ENCODE measurements around the gene GPC5. TPM values are rescaled to one million over a fixed set of nuclear protein-coding genes. Genes with fewer than 3 reads are reported as not detected.

The GPC5 gene
- total RNA-seq, 1 donor from 2014 or later: 2.5 TPM

DNA sequence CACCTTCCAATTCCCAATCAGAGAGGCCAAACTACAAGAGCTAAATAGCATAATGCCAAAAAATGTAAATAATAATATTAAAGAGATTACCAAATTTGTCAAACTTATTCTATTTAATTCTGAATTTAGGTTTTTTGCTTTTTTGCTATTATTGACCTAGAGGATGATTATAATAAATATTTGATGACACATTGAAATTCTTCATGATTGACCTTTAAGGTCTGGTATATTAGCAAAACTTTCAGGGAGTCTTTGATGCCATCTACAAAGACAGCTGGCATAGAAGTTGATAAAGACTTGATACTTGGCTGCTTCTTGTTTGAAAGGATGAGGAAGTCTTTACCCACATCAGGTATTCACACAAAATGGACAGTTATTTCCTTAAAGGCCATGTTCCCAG is 1168.3 kb downstream of the GPC5 start:
- intact Hi-C loops (cut with DNase I): no loop called here
- no peak for ATAC-seq

DNA sequence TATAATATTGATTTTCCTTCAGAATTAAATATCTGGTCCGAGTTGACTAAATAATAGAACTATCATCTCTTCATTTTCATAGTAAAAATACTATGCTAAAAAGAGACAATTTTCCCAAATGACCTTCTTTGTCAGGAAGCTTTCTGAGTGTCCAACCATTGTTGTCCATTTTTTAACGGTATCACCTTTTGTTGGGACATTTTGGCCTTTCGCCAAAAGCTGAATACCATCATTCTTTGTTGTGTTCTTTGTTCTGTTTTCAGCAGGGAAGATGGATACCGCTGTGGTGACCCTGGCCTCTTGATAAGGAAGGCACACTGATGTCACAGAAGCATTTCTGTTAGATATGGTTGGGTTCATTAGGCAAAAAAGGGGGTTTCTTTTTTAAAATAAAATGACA is 1173.8 kb downstream of the GPC5 start:
- ATAC-seq (no peak), DNase-seq (ENCODE audit: low spot score) (no peak)
- intact Hi-C loops (cut with DNase I): no loop called here

More for the DNA sequence above, 1168.3 kb downstream of the GPC5 start:
- no peak for DNase-seq (ENCODE audit: low spot score)

DNA sequence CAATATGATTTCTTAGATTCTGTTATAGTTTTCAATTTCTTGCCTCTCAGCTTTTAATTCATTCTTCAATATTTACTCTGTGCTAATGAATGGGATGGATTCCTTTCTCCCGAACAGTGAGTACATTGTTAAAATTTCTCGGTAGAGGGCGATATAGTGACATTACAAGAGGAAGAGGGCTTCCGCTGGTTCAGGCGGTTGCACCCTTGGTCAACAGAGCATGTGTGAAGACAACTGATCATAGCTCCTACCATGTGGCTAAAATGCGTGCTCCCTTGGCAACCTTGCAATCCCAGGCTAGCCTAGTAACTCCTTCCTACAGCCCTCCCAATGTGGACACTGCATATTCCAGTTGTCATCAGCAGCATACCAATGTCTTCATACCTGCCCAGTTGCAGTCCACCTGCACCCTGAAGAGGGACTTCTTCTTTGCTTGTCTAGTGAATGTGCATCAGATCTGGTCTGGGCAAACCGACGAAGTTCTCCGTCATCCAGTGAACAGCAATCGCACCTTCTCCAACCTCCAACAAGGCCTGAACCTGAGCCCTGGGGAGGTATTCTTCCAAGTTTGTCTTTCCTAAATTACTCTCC is 1175.1 kb downstream of the GPC5 start:
- ATAC-seq (no peak), DNase-seq (ENCODE audit: low spot score) (no peak)
- intact Hi-C loops (cut with DNase I): no loop called here

DNA sequence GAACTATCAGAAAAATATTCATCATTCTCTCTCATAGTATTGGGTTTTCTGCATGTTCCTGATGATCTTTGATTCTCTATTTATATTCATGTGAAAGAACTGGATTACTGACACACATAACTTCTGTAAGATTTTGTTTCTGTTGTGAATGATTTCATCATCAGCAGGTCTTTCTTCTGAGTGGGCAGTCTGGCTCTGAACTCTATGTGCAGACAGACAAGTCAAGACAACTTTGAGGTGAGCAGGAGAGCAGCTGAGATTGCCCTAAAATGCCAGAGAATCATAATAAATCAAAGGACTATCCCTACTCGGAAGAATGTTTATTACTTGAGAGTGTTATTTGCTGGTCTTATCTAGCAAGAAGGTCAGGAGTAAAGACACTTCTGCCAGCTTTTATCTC is 1176.1 kb downstream of the GPC5 start:
- no peak for ATAC-seq
- intact Hi-C loops (cut with DNase I): no loop called here

DNA sequence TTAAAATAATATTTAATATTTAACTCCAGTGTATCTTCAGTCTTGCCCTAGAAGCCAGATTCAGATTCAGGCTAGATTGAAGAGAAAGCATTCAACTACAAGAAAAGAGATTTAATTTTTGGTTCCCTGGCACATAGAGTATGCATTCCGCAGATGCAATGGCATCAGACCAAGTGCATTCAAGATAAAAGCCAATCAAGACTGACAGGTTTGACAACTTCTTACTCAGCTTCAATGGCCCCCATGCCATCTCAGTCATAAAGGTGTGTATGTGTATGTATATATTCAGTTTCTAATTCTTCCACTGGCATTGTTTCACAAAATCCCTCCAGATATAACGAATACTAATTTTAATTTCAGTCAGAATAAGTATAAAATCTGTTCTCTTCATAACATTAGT is 1177.4 kb downstream of the GPC5 start:
- intact Hi-C loops (cut with DNase I): loop anchor here (1.0 kb wide), 1 partner anchor 36 kb away; no protein-coding TSS in a partner anchor
- no peak for DNase-seq (ENCODE audit: low spot score)
- ATAC-seq: no peak

More for the DNA sequence above, 1176.1 kb downstream of the GPC5 start:
- no peak for DNase-seq (ENCODE audit: low spot score)

DNA sequence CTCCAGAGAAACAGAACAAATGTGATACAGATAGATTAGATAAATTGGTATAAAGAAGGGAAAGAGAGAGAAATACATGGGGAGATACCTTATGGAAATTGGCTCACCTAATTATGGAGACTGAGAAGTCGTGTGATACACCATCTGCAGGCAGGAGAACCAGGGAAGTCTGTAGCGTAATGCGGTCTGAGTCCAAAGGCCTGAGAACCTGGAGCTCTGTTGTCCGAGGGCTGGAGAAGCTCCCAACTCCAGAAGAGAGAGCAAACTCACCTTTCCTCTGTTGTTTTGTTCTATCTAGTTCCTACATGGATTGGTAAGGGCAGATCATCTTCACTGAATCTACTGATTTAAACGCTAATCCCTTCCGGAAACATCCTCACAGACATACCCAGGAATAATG is 1179.9 kb downstream of the GPC5 start:
- ATAC-seq (no peak), DNase-seq (ENCODE audit: low spot score) (no peak)
- intact Hi-C loops (cut with DNase I): no loop called here

DNA sequence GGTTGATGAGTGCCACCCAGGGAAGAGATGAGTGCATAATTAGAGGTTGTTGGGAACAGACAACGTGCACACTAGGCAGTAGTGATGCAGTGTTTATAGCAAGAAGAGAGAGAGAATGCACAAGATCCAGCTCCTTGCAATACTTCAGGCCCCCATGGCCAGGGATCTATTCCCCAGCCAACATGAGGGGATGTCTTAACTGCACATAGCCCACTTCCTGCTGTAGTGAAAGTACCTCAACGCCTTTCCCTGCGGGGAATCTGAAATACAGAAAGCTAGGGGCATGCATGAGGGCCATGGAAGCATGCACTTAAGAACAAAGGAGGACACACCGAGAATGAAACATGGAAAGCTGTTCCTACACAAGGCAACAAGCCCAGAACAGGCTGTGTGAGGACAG is 1191.5 kb downstream of the GPC5 start:
- DNase-seq (ENCODE audit: low spot score) (no peak), ATAC-seq (no peak)
- intact Hi-C loops (cut with DNase I): no loop called here

DNA sequence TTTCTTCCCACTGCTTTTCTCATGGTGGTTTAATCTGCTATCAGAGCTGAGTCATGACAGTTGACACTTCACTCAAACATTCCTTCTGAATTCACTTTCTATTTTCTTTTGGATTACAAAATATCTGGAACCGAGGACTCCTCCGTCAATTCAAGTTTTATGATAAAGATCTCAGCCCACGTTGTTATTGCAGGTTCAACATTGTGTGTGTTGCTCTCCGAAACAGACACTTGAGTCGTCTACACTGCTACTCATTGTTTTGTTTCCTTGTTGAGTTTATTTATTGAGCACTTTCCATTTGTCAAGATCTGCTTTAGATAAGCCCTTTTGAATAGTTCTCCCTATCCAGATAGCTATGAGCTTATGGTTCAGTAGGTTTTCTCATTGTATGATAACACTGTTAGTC is 1192.1 kb downstream of the GPC5 start:
- intact Hi-C loops (cut with DNase I): no loop called here
- no peak for DNase-seq (ENCODE audit: low spot score)
- no peak for ATAC-seq

DNA sequence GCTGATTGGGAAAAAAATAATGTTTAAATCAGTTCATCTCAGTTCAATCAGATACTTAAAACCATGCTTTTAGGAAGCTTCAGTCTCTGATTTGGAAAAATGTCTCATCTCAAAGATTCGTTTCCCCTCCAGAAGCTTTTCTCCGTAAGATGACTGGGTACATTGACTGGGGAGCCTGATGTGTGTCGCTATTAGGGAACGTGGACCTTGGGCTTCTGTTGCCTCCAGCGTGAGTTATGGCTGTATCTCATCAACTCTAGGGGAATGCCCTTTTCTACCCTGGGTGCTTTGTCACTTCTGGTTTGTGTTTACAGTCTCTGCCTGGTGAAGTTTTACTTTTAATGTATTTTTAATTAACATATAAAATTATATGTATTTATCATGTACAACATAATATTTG is 1192.7 kb downstream of the GPC5 start:
- no peak for DNase-seq (ENCODE audit: low spot score)
- intact Hi-C loops (cut with DNase I): no loop called here
- ATAC-seq: no peak

DNA sequence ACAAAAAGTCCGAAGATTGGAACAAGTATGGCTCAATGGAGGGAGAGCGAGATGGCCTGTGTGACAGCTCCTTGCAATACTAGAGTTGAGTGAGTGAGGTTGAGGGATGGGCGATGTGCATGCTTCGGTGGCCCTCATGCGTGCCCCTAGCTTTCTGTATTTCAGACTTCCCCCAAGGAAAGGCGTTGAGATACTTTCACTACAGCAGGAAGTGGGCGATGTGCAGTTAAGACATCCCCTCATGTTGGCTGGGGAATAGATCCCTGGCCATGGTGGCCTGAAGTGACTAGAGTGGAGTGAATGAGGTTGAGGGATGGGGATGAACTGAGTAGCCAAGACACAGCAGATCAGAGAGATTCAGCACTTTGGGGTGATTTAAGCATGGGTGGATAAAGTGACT is 1194.3 kb downstream of the GPC5 start:
- intact Hi-C loops (cut with DNase I): no loop called here
- ATAC-seq (no peak), DNase-seq (ENCODE audit: low spot score) (no peak)

DNA sequence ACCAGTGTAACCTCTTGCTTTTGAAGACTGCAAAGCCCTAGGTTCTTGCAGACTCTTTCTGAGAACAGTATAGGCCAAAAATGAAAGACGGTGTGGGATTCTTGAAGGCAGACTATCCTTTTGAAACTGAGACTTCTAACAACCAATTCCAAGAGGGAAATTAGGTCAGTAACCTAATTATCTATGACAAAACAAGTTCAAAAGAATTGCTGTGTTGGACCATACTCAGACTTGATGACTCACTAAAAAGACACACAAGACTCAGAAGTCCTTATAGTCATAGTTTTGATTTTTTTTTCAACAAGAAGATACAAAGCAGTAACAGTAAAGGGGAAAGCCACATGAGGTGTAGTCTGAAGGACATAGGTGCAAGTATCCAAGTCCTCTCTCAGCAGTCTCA is 1204.1 kb downstream of the GPC5 start:
- ATAC-seq: no peak
- DNase-seq (ENCODE audit: low spot score): no peak
- intact Hi-C loops (cut with DNase I): no loop called here

DNA sequence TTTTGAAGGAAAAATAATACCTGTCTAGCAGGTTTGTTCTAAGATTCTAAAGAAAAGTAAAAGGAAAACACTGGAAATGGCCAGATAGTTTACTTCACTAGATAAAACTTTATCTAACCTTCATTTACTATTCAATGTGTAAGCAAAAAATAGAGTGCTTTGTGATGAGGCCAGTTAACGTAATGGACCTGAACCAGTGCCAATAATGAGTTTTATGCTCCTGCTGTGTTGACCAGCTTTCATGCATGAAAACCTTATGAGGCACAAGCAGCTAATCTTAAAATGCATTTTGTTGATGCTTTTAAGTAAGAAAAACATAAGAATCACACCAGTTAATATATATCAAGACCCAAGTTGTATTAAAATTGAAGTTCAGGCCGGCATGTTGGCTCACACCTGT is 1211.0 kb downstream of the GPC5 start:
- no peak for DNase-seq (ENCODE audit: low spot score)
- intact Hi-C loops (cut with DNase I): no loop called here
- ATAC-seq: no peak

DNA sequence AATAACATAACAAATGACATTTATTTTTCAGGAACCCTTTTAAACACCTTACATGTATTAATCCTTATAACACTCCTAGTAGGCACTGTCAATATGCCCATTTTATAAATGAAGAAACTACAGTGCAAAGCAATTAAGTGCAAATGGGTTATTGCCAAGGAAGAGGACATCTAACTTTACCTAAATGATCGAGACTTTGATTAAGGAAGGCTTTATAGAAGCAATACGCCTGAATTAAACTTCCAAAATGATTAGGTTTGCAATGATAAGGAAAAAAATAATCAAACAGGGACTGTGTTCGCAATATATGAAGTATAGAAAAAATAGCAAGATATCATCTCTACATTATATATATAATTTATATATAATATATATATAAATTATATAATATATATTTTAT is 1214.5 kb downstream of the GPC5 start:
- no peak for ATAC-seq
- intact Hi-C loops (cut with DNase I): no loop called here
- DNase-seq (ENCODE audit: low spot score): no peak

DNA sequence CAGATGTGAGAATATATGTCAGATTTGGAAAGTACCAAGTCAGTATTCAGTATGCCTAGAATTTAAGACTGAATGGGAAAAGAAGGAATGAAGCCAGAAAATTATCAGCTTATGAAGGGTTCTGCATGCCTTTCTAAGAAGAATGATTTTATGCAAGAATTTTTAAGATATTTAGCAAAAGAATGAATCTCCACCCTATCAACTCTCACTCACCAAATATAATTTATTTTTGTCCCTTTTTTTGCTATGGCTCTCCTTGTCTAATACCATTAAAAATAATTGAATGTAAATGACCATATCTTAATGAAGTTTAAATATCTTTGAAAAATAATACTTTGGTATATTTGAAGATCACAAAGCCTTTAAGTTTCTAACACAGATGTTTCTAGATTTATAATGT is 1215.5 kb downstream of the GPC5 start:
- DNase-seq (ENCODE audit: low spot score) (no peak), ATAC-seq (no peak)
- intact Hi-C loops (cut with DNase I): no loop called here

DNA sequence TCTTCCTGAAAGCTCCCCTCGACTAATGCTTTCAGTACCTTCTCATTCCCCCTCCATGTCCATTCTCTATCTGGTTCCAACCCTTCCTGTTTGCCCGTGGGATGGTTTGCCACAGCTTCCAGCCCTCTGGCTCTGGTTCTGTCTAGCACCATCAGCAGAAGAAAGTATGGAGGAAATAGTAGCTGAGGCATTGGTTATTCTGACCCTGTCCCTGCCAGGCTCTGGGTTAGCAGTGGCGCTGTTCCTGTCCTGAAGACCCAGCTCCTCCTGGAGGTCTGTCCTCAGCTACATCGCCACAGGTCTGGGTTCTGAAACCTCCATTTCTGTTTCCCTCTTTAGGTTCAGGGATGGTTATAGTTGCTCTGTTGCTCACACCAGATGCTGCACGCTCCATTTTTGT is 1223.6 kb downstream of the GPC5 start:
- no peak for ATAC-seq
- no peak for DNase-seq (ENCODE audit: low spot score)
- intact Hi-C loops (cut with DNase I): no loop called here

DNA sequence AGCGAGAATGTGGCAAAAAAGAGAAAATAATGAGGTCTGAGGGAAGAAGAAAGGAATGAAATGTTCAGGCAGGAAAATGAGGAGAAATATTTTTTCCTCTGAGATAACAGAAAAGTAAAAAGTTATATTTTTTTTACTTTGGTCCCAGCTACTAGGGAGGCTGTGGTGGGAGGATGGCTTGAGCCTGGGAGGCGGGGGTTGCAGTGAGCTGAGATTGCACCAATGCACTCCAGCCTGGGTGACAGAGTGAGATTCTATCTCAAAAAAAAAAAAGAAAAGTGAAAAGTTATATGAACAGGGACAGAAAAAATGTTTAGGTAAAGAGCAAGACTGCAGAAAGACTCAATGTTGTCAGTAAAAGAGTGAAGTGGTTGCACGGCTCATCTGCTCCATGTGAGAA is 1224.5 kb downstream of the GPC5 start:
- intact Hi-C loops (cut with DNase I): no loop called here
- DNase-seq (ENCODE audit: low spot score): no peak
- no peak for ATAC-seq

DNA sequence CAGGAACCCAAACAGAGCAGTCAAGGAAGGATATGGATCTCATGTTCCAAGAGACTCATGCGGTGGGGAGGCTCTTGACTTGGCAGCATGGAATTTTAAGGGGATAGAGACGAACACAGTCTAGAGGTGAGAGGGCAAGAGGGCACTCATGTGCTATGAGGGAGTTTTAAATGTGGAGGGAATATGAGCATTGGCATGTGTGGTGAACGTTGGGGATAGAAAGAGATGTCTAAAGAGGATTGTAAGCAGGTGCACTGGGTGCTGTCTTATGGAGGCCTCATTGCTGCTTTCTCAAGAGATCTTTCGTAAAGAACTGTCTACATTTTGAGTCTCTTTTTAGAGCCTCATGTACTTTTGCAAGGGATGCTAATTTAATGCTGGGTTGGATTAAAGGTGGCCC is 1227.9 kb downstream of the GPC5 start:
- no peak for DNase-seq (ENCODE audit: low spot score)
- ATAC-seq: no peak
- intact Hi-C loops (cut with DNase I): no loop called here

DNA sequence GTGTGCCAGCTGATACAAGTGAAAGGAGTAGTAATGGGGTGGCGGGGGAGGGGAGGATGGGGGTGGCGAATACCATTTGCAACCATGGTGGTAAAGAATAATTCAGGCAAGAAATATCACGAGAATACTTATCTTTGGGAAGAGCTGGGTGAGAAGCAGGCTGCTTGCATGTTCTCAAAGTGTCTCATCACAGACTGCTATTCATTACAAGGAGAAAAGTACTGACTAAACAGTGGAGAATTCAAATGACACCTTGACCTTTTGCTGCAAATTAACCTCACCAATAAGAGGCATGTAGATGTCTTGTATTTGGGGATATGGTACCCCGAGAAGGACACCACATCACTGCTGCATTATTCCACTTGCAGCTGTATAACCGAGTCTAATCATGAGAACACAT is 1242.5 kb downstream of the GPC5 start:
- DNase-seq (ENCODE audit: low spot score) (no peak), ATAC-seq (no peak)
- intact Hi-C loops (cut with DNase I): no loop called here

DNA sequence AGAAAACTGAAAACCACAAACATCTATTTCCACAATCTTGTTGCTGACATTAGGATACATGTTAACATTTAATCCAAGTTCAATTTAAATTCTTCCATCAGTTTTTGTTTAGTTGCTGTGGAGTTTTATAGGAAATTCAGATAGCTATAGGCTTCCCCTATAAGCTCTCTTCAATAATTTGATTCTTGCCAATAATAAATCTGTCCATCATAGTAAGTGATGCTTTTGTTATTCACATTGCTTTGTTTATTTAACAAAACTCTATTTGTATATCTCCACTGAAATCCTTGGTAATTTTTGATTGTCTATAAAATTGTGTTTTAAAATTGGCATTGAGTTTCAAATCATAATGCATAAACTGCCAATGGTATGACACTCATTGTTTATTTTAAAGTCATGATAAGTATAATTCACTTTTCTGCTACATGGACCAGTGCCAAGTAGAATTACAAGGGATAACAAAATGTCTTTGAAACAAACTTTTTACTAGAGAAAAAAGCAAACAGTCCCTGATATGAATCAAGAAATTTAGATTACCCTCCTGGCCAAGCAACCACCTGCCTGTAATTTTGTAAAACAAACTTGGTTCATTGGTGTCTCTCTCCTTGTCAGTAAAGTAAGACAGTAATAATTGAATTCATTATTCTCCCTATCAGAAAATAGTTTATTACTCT is 1250.9 kb downstream of the GPC5 start:
- ATAC-seq (no peak), DNase-seq (ENCODE audit: low spot score) (no peak)
- intact Hi-C loops (cut with DNase I): no loop called here

DNA sequence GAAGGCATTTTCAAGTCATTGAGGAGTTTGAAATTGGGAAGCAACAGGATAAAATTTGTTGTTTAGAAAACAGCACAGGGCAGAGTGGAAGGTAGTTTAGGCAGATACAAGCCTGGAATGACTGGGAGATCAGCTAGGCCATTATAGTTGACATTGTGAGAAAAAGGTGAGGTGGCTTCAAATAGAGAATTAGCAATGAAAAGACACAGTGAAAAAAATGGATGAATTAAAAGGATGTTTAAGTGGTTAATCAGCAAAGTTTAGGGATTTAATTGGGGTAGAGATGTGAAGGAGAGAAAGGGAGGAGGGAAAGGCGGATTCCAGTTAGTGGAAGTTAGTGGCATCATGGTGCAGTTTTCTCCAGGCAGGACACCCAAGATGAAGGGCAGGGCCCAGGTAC is 1257.7 kb downstream of the GPC5 start:
- ATAC-seq: no peak

DNA sequence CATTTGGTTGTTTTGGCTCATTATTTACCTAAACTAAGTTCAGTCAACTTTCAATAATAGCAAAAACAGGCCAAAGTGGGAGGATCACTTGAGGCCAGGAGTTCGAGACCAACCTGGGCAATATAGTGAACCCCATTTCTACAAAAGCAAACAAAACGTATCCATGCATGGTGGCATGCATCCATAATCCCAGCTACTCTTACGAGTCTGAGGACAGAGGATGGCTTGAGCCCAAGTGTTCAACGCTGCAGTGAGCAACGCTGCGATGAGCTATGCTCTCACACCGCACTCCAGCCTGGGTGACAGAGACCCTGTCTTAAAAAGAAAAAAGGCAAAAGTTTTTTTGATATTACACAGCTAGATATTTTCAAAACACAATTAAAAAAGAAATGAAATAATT is 1258.2 kb downstream of the GPC5 start:
- intact Hi-C loops (cut with DNase I): no loop called here
- ATAC-seq (no peak), DNase-seq (ENCODE audit: low spot score) (no peak)

More for the DNA sequence above, 1257.7 kb downstream of the GPC5 start:
- intact Hi-C loops (cut with DNase I): no loop called here
- DNase-seq (ENCODE audit: low spot score): no peak
